ENCODE data around the gene SHMT1.

GRCh38 chr17:18371455-18371854 is 8.1 kb upstream of the SHMT1 start:
- no peak for TF ChIP-seq ZNF8 (CRISPR knock-in tag; IDR thresholded peaks at IDR 0.05)
- TF ChIP-seq ZFP30 (CRISPR knock-in tag; IDR thresholded peaks at IDR 0.05): no peak
- no peak for TF ChIP-seq RARB (CRISPR knock-in tag; IDR thresholded peaks at IDR 0.05)
- TF ChIP-seq ZNF70 (CRISPR knock-in tag; IDR thresholded peaks at IDR 0.05): no peak
- TF ChIP-seq, protein P1, sequence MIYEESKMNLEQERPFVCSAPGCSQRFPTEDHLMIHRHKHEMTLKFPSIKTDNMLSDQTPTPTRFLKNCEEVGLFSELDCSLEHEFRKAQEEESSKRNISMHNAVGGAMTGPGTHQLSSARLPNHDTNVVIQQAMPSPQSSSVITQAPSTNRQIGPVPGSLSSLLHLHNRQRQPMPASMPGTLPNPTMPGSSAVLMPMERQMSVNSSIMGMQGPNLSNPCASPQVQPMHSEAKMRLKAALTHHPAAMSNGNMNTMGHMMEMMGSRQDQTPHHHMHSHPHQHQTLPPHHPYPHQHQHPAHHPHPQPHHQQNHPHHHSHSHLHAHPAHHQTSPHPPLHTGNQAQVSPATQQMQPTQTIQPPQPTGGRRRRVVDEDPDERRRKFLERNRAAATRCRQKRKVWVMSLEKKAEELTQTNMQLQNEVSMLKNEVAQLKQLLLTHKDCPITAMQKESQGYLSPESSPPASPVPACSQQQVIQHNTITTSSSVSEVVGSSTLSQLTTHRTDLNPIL (CRISPR knock-in tag; IDR thresholded peaks at IDR 0.05; ENCODE audit: low read depth): no peak
- TF ChIP-seq ARNTL (CRISPR knock-in tag; IDR thresholded peaks at IDR 0.05; ENCODE audit: borderline replicate concordance, low read depth): no peak
- no peak for TF ChIP-seq ESRRG (CRISPR knock-in tag; IDR thresholded peaks at IDR 0.05)
- TF ChIP-seq ZFP3 (CRISPR knock-in tag; IDR thresholded peaks at IDR 0.05): no peak
- no peak for TF ChIP-seq CSDC2 (CRISPR knock-in tag; IDR thresholded peaks at IDR 0.05)
- no peak for TF ChIP-seq TSHZ2 (CRISPR knock-in tag; IDR thresholded peaks at IDR 0.05)
- TF ChIP-seq TCF4 (CRISPR knock-in tag; IDR thresholded peaks at IDR 0.05; ENCODE audit: borderline replicate concordance): no peak
- TF ChIP-seq, protein P2, sequence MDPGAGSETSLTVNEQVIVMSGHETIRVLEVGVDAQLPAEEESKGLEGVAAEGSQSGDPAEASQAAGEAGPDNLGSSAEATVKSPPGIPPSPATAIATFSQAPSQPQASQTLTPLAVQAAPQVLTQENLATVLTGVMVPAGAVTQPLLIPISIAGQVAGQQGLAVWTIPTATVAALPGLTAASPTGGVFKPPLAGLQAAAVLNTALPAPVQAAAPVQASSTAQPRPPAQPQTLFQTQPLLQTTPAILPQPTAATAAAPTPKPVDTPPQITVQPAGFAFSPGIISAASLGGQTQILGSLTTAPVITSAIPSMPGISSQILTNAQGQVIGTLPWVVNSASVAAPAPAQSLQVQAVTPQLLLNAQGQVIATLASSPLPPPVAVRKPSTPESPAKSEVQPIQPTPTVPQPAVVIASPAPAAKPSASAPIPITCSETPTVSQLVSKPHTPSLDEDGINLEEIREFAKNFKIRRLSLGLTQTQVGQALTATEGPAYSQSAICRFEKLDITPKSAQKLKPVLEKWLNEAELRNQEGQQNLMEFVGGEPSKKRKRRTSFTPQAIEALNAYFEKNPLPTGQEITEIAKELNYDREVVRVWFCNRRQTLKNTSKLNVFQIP (CRISPR knock-in tag; IDR thresholded peaks at IDR 0.05; ENCODE audit: borderline replicate concordance, low read depth): no peak

Data from SK-N-SH treated with all-trans-retinoic acid at 6 μM for 48 hours (cell line).